IMR-90 (cell line): Measurements from ENCODE around the gene RNU6-1. TPM values are rescaled to one million over a fixed set of nuclear protein-coding genes. Genes with fewer than 3 reads are reported as not detected.

Experiments
- CEBPB ChIP-seq: IDR thresholded peaks from 2 replicates; pipeline ENCODE4 v1.6.1; 2012; ENCODE audit warnings: low read depth, low read length, improper control_type of control experiment
- RFX5 ChIP-seq: IDR thresholded peaks from 2 replicates; pipeline ENCODE4 v1.8.0; 2012; ENCODE audit warnings: low read depth, mild to moderate bottlenecking, low read length, moderate library complexity
- polyA plus RNA-seq, 3 experiments: library from polyadenylated mRNA; depleted of rRNA; stranded (reverse); fragments of >200 nt; gene quantifications; 2 replicates each; pipeline ENCODE4 v1.2.3, GENCODE V29; 2012; ENCODE audit warnings: low replicate concordance in 1 of 3
- total RNA-seq: library from RNA; depleted of rRNA; stranded (reverse); fragments of >200 nt; gene quantifications from 2 replicates; pipeline ENCODE4 v1.2.3, GENCODE V29; 2012
- TF ChIP-seq, protein P1 (sequence below): conservative IDR thresholded peaks from 2 replicates; pipeline ENCODE4 v1.5.1; 2012; ENCODE audit warnings: mild to moderate bottlenecking, low read depth, low read length, improper control_type of control experiment

The RNU6-1 gene
- total and polyA plus RNA-seq, 2 of the 4 experiments (the other 2 are of a cell fraction): not detected

DNA sequence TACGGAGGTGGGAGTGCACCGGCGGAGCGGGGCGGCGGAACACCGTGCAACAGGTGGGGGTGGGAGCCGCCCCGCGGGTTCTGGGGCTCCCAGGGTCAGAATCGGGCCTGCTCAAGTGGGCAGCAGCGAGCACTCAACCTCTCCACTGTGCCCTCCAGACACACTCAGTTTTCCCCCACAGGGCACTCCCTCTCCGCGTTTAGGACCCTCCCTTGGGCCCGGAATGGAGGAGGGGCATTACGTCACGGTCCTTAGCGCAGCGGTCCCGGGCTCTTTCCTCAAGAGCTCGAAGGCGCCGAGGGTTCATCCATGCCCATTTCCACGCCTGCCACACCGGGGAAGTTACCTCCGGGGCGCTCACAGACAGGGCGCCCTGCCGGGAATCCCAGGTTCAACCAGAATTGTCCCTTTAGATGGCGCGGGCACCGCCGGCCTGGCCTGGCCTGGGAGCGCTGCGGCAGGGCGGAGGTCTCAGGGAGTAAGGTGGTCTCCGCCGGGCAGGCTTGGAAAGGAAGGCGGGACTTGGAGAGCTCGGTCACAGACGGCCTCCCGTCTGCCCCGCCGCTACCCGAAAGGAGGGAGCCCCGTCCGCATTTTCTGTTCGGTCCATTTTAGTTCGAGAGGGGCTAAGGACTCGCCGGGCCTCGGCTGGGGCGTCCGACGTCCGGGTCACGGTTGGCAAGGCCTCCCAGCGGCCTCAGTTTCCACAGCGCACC lies 5.1 kb downstream of the RNU6-1 start (continued):
- TF ChIP-seq, protein P1, sequence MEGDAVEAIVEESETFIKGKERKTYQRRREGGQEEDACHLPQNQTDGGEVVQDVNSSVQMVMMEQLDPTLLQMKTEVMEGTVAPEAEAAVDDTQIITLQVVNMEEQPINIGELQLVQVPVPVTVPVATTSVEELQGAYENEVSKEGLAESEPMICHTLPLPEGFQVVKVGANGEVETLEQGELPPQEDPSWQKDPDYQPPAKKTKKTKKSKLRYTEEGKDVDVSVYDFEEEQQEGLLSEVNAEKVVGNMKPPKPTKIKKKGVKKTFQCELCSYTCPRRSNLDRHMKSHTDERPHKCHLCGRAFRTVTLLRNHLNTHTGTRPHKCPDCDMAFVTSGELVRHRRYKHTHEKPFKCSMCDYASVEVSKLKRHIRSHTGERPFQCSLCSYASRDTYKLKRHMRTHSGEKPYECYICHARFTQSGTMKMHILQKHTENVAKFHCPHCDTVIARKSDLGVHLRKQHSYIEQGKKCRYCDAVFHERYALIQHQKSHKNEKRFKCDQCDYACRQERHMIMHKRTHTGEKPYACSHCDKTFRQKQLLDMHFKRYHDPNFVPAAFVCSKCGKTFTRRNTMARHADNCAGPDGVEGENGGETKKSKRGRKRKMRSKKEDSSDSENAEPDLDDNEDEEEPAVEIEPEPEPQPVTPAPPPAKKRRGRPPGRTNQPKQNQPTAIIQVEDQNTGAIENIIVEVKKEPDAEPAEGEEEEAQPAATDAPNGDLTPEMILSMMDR: no peak
- TF ChIP-seq CEBPB: no peak
- TF ChIP-seq RFX5: no peak
